ENCODE results near the gene TOP2B.

The TOP2B gene

DNA sequence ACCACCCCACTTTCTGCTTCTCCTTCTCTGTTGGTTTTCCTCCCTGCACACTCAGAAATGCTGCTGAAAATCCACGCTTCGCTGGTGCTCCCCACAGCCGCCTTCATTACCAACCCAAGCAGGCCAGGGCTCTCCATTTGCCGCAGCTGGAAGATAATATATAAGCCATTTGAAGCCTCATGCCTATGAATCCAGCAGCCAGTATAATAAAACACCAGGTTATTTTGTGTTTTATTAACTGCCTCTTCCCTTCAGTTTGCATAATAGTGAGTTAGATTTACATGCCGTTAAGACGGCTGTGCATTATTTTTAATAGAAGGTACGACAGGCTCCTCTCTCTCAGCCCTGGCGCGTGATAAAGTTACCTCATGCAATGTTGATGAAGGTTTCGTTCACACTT lies 86.6 kb downstream of the TOP2B start:
- no peaks in the 10 kb centered on the region for H3F3A ChIP-seq (ENCODE audit: low read depth)
- no peaks in the 10 kb centered on the region for H3K9me2 ChIP-seq (replicated peaks; ENCODE audit: low read depth, low read length)
- no peaks in the 10 kb centered on the region for H3K4me1 ChIP-seq (ENCODE audit: insufficient read depth, low read length, poor library complexity, severe bottlenecking)
- no peak overlapping the region for H3K9ac ChIP-seq (ENCODE audit: low read depth, low read length, poor library complexity, severe bottlenecking)
- no peaks in the 10 kb centered on the region for H3K9me3 ChIP-seq (ENCODE audit: insufficient read depth, low read depth, low read length)
- no peaks in the 10 kb centered on the region for H3K27me3 ChIP-seq (ENCODE audit: insufficient read depth, low read length, poor library complexity, severe bottlenecking)
- H3K4me3 ChIP-seq (ENCODE audit: low read length, poor library complexity, severe bottlenecking), result no peak overlapping the region
- no peaks in the 10 kb centered on the region for H3K36me3 ChIP-seq (ENCODE audit: insufficient read depth, low read length)
- no peaks in the 10 kb centered on the region for H4K20me1 ChIP-seq (ENCODE audit: insufficient read depth, low read length, poor library complexity, severe bottlenecking)
- no peak overlapping the region for H3K4me2 ChIP-seq (ENCODE audit: low read depth, low read length, poor library complexity, severe bottlenecking)
- no peaks in the 10 kb centered on the region for H3K79me2 ChIP-seq (ENCODE audit: insufficient read depth, low read length)
- no peak overlapping the region for H2AFZ ChIP-seq (ENCODE audit: low read length)
- TF ChIP-seq EZH2phosphoT487 (IDR thresholded peaks at IDR 0.05; ENCODE audit: borderline replicate concordance), result no peak
- TF ChIP-seq, protein P1, sequence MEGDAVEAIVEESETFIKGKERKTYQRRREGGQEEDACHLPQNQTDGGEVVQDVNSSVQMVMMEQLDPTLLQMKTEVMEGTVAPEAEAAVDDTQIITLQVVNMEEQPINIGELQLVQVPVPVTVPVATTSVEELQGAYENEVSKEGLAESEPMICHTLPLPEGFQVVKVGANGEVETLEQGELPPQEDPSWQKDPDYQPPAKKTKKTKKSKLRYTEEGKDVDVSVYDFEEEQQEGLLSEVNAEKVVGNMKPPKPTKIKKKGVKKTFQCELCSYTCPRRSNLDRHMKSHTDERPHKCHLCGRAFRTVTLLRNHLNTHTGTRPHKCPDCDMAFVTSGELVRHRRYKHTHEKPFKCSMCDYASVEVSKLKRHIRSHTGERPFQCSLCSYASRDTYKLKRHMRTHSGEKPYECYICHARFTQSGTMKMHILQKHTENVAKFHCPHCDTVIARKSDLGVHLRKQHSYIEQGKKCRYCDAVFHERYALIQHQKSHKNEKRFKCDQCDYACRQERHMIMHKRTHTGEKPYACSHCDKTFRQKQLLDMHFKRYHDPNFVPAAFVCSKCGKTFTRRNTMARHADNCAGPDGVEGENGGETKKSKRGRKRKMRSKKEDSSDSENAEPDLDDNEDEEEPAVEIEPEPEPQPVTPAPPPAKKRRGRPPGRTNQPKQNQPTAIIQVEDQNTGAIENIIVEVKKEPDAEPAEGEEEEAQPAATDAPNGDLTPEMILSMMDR (conservative IDR thresholded peaks at IDR 0.05; ENCODE audit: low read length), result no peak

DNA sequence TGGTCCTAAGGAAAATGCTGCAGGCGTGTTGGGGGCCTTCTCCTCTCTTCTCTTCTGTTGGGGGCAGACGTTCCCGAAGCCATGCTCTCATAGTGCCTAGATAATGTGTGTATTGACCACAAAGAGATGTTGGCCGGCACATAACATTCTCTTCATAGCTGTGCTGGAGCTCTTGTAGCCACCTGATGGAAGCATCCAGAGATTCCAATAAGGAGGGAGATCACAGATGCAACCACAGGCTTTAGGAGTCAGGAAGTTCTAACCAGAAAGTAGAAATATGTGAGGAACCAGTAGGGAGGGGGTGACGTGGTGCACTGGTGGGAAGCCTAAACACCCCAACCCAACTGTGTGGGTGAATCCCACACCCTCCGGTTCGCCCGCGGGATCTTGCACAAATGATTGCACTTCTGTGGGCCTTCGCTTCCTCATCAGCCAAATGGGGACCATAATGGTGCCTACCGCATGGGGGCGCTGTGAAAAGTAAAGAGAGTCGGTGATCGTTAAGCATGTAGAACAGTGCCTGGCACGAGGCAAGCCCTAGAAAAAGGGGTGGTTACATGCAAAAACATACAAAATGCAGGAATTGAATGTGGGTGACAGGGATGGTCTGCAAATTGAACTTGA lies 87.8 kb downstream of the TOP2B start:
- Histone ChIP-seq H3K4me1 (ENCODE audit: insufficient read depth, low read length, poor library complexity, severe bottlenecking) (no peaks in the 10 kb centered on the region), H3K9me2 (replicated peaks; ENCODE audit: low read depth, low read length) (no peaks in the 10 kb centered on the region), H3K4me2 (ENCODE audit: low read depth, low read length, poor library complexity, severe bottlenecking) (no peak overlapping the region), H3K27me3 (ENCODE audit: insufficient read depth, low read length, poor library complexity, severe bottlenecking) (no peaks in the 10 kb centered on the region), H3K4me3 (ENCODE audit: low read length, poor library complexity, severe bottlenecking) (no peak overlapping the region), H3K36me3 (ENCODE audit: insufficient read depth, low read length) (no peaks in the 10 kb centered on the region), H2AFZ (ENCODE audit: low read length) (no peak overlapping the region), H3F3A (ENCODE audit: low read depth) (no peaks in the 10 kb centered on the region), H3K9ac (ENCODE audit: low read depth, low read length, poor library complexity, severe bottlenecking) (no peak overlapping the region), H4K20me1 (ENCODE audit: insufficient read depth, low read length, poor library complexity, severe bottlenecking) (no peaks in the 10 kb centered on the region), H3K79me2 (ENCODE audit: insufficient read depth, low read length) (no peaks in the 10 kb centered on the region), H3K9me3 (ENCODE audit: insufficient read depth, low read depth, low read length) (no peaks in the 10 kb centered on the region)
- no peak for TF ChIP-seq EZH2phosphoT487 (IDR thresholded peaks at IDR 0.05; ENCODE audit: borderline replicate concordance)
- TF ChIP-seq, protein P1 (conservative IDR thresholded peaks at IDR 0.05; ENCODE audit: low read length), result peak; percentile 39

DNA sequence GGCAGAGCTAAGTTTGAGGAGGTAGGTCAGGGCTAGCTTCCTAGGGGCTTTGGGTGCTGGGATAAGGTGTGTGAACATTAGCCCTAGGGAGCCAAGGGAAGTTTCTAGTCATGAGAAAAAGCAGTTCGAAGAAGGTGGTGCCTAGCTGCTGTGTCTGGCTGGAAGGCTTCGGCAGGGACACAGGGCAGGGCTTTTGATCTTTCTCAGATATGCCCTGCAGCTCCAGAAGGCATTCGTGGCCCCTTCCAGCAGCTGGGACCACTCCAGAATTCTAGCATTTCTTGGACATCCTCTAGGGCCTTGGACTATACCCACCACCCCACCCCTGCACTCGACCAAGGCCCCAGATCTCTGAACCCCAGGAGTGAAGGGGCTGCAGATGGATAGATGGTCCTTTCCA lies 88.6 kb downstream of the TOP2B start:
- no peak for TF ChIP-seq EZH2phosphoT487 (IDR thresholded peaks at IDR 0.05; ENCODE audit: borderline replicate concordance)
- TF ChIP-seq, protein P1 (conservative IDR thresholded peaks at IDR 0.05; ENCODE audit: low read length), result no peak
- no peaks in the 10 kb centered on the region for H3K27me3 ChIP-seq (ENCODE audit: insufficient read depth, low read length, poor library complexity, severe bottlenecking)
- no peaks in the 10 kb centered on the region for H3K9me2 ChIP-seq (replicated peaks; ENCODE audit: low read depth, low read length)
- no peaks in the 10 kb centered on the region for H3K9me3 ChIP-seq (ENCODE audit: insufficient read depth, low read depth, low read length)
- H3K4me2 ChIP-seq (ENCODE audit: low read depth, low read length, poor library complexity, severe bottlenecking), result no peak overlapping the region
- no peaks in the 10 kb centered on the region for H3K79me2 ChIP-seq (ENCODE audit: insufficient read depth, low read length)
- H3K4me3 ChIP-seq (ENCODE audit: low read length, poor library complexity, severe bottlenecking), result no peak overlapping the region
- H3K36me3 ChIP-seq (ENCODE audit: insufficient read depth, low read length), result no peaks in the 10 kb centered on the region
- H2AFZ ChIP-seq (ENCODE audit: low read length), result no peak overlapping the region
- no peaks in the 10 kb centered on the region for H3K4me1 ChIP-seq (ENCODE audit: insufficient read depth, low read length, poor library complexity, severe bottlenecking)
- H3K9ac ChIP-seq (ENCODE audit: low read depth, low read length, poor library complexity, severe bottlenecking), result no peak overlapping the region
- H4K20me1 ChIP-seq (ENCODE audit: insufficient read depth, low read length, poor library complexity, severe bottlenecking), result no peaks in the 10 kb centered on the region
- no peaks in the 10 kb centered on the region for H3F3A ChIP-seq (ENCODE audit: low read depth)
